NT2/D1 (cell line): ENCODE results near the gene MLLT3.

Experiments used
- SUZ12 ChIP-seq: IDR thresholded peaks from 2 replicates; pipeline ENCODE4 v1.6.1; 2011; ENCODE audit not compliant: insufficient read length, insufficient read depth; ENCODE audit errors: extremely low read depth
- YY1 ChIP-seq: IDR thresholded peaks from 2 replicates; pipeline ENCODE4 v1.6.1; 2011; ENCODE audit not compliant: insufficient read length, insufficient read depth

GRCh38 chr9:20358207-20358606, 264.1 kb downstream of the MLLT3 start:
- TF ChIP-seq YY1: no peak
- TF ChIP-seq SUZ12: no peak
